ENCODE results near the gene FOXP2. TPM values are rescaled to one million over a fixed set of nuclear protein-coding genes. Genes with fewer than 3 reads are reported as not detected.

Gene FOXP2
- total RNA-seq, 1 donor from 2014 or later, result 25.7 TPM

DNA sequence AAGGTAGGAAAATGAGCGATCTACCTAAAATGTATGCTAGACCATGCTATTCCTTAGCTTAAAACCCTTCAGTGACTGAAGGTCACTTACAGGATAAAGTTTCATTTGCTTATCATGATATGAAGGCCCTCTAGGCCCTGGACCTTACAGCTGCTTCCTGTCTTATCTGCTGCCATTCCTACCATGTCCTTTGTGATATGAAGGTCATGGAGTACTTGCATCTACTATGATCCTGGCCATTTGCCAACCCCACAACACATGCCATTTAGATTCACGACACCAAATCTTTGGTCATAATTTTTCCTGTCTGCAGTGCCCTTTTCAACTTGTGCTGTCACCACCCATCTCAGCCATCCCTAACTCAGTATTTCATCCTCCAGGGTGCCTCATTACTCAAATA, 325.5 kb downstream of the FOXP2 start:
- no peak for TF ChIP-seq CTCF (IDR thresholded peaks at IDR 0.05)
- Mint-ChIP-seq H3K27ac (ENCODE audit: unreplicated experiment) (no peak overlapping the region), H3K4me3 (ENCODE audit: unreplicated experiment) (no peak overlapping the region), H3K9me3 (ENCODE audit: unreplicated experiment) (no peaks in the 10 kb centered on the region), H3K36me3 (ENCODE audit: unreplicated experiment) (no peaks in the 10 kb centered on the region), H3K27me3 (ENCODE audit: unreplicated experiment) (peaks cover 2% of the 10 kb centered on the region), H3K4me1 (ENCODE audit: unreplicated experiment) (no peaks in the 10 kb centered on the region)
- no peak for DNase-seq (ENCODE audit: extremely low spot score, unreplicated experiment)

DNA sequence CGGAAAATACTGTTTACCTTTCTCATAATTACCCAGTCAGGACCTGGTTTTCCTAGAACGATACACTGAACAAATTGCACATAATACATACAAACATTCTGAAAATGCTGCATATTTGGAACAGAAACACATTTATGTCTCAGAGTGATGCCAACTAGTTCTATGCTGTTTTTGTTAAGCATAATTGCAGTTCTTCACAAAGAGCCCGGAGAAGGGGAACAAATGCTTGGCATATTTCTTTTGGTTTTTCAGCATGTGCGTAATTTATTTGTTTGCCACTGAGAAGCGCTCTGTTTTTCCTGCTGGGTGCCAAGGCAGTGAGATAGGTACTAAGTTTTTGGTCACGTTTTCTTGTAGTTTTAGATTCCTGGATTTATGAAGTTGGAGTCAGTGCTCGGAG, 326.3 kb downstream of the FOXP2 start:
- Mint-ChIP-seq H3K9me3 (ENCODE audit: unreplicated experiment) (no peaks in the 10 kb centered on the region), H3K4me1 (ENCODE audit: unreplicated experiment) (no peaks in the 10 kb centered on the region), H3K4me3 (ENCODE audit: unreplicated experiment) (no peak overlapping the region), H3K36me3 (ENCODE audit: unreplicated experiment) (no peaks in the 10 kb centered on the region), H3K27me3 (ENCODE audit: unreplicated experiment) (peaks cover 2% of the 10 kb centered on the region), H3K27ac (ENCODE audit: unreplicated experiment) (no peak overlapping the region)
- DNase-seq (ENCODE audit: extremely low spot score, unreplicated experiment), result no peak
- TF ChIP-seq CTCF (IDR thresholded peaks at IDR 0.05), result no peak

GRCh38 chr7:114741911-114742310, 327.3 kb downstream of the FOXP2 start:
- no peaks in the 10 kb centered on the region for H3K4me1 Mint-ChIP-seq (ENCODE audit: unreplicated experiment)
- DNase-seq (ENCODE audit: extremely low spot score, unreplicated experiment), result no peak
- H3K36me3 Mint-ChIP-seq (ENCODE audit: unreplicated experiment), result no peaks in the 10 kb centered on the region
- peaks cover 2% of the 10 kb centered on the region for H3K27me3 Mint-ChIP-seq (ENCODE audit: unreplicated experiment)
- no peak overlapping the region for H3K4me3 Mint-ChIP-seq (ENCODE audit: unreplicated experiment)
- TF ChIP-seq CTCF (IDR thresholded peaks at IDR 0.05), result no peak
- H3K9me3 Mint-ChIP-seq (ENCODE audit: unreplicated experiment), result no peaks in the 10 kb centered on the region
- no peak overlapping the region for H3K27ac Mint-ChIP-seq (ENCODE audit: unreplicated experiment)

Small RNA genes within 50 kb of the gene (microRNA-seq; reads per million reads assigned to microRNA genes)
- gene MIR3666 (ENCODE audit: unreplicated experiment), result not detected
